ENCODE results near the gene PREX1. TPM values are rescaled to one million over a fixed set of nuclear protein-coding genes. Genes with fewer than 3 reads are reported as not detected.
"Not testable (repeated sequence)": the region's sequence is repeated elsewhere in the genome, so short reads cannot be mapped to it uniquely, and the experiment has no call there.

PREX1 gene
- total and polyA plus RNA-seq, 3 donors from 2014 or later, result 18.0 to 36.5 (median 27.1) TPM

DNA sequence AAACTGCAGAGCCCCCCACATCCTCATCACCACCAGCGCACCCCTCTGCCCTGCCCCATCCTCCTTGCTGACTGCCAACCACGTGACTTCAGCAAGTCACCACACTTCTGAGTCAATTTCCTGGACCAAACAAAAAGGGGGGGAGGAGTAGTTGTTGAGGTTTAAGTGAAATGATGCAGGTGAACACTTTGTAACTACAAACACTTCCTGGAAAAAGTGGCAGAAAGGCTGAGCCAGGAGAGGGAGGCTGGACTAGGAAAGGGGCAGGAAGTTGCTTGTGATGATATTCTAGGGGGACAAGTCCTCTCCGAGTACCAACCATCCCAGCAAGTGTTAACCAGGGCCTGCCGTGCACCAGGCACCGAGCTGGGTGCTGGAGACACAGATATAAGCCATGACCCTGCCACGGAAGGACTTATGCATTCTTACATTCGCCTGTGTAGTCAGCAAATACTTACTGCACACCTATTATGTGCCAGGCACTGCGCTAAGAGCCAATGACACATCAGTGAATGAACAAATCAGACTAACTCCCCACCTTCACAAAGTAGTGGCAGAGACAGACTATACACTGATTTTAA lies 67.3 kb downstream of the PREX1 start:
- Histone ChIP-seq H3K27me3 (no peaks in the 10 kb centered on the region), H3K36me3 (ENCODE audit: low read depth, missing control alignments) (no peaks in the 10 kb centered on the region), H3K4me3 (no peak overlapping the region), H3K9me3 (no peaks in the 10 kb centered on the region), H3K27ac (no peak overlapping the region), H3K4me1 (no peaks in the 10 kb centered on the region)
- DNase-seq, result no peak
- TF ChIP-seq, protein P1, sequence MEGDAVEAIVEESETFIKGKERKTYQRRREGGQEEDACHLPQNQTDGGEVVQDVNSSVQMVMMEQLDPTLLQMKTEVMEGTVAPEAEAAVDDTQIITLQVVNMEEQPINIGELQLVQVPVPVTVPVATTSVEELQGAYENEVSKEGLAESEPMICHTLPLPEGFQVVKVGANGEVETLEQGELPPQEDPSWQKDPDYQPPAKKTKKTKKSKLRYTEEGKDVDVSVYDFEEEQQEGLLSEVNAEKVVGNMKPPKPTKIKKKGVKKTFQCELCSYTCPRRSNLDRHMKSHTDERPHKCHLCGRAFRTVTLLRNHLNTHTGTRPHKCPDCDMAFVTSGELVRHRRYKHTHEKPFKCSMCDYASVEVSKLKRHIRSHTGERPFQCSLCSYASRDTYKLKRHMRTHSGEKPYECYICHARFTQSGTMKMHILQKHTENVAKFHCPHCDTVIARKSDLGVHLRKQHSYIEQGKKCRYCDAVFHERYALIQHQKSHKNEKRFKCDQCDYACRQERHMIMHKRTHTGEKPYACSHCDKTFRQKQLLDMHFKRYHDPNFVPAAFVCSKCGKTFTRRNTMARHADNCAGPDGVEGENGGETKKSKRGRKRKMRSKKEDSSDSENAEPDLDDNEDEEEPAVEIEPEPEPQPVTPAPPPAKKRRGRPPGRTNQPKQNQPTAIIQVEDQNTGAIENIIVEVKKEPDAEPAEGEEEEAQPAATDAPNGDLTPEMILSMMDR (IDR thresholded peaks at IDR 0.05), result no peak
- no peak for TF ChIP-seq POLR2A (IDR thresholded peaks at IDR 0.05)
- intact Hi-C loops (cut with DNase I; ENCODE audit: low total_unique reads), result no loop called here
- WGBS, 2 donors, result 66 to 67% methylated on average over 8 of the region's 8 CpGs

DNA sequence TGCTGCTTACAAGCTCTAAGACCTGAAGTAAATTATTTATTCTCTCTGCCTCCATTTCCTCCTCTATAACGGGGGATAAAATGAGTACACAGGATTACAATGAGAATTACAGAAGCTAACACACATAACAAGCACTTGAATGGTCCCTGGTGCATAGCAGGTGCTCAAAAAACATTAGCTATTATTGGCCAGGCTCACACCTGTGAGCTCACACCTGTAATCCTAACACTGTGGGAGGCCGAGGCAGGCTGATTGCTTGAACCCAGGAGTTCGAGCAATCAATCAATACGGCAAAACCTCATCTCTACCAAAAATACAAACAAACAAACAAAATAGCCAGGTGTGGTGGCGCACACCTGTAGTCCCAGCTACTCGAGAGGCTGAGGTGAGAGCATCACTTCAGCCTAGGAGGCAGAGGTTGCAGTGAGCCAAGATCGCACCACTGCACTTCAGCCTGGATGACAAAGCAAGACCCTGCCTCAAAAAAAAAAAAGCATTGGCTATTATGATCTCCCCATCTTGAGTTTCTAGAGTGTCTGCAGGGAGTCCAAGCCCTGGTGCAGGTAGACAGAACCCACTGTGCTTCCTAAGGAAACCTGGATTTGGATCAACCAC lies 68.1 kb downstream of the PREX1 start:
- no peak for TF ChIP-seq POLR2A (IDR thresholded peaks at IDR 0.05)
- TF ChIP-seq, protein P1 (IDR thresholded peaks at IDR 0.05), result no peak
- no peak for DNase-seq
- 90 to 92% methylated on average over 7 of the region's 7 CpGs for WGBS, 2 donors
- H3K36me3 ChIP-seq (ENCODE audit: low read depth, missing control alignments), result no peaks in the 10 kb centered on the region
- H3K9me3 ChIP-seq, result no peaks in the 10 kb centered on the region
- H3K27me3 ChIP-seq, result no peaks in the 10 kb centered on the region
- H3K4me1 ChIP-seq, result no peaks in the 10 kb centered on the region
- intact Hi-C loops (cut with DNase I; ENCODE audit: low total_unique reads), result no loop called here
- no peak overlapping the region for H3K4me3 ChIP-seq
- H3K27ac ChIP-seq, result no peak overlapping the region

DNA sequence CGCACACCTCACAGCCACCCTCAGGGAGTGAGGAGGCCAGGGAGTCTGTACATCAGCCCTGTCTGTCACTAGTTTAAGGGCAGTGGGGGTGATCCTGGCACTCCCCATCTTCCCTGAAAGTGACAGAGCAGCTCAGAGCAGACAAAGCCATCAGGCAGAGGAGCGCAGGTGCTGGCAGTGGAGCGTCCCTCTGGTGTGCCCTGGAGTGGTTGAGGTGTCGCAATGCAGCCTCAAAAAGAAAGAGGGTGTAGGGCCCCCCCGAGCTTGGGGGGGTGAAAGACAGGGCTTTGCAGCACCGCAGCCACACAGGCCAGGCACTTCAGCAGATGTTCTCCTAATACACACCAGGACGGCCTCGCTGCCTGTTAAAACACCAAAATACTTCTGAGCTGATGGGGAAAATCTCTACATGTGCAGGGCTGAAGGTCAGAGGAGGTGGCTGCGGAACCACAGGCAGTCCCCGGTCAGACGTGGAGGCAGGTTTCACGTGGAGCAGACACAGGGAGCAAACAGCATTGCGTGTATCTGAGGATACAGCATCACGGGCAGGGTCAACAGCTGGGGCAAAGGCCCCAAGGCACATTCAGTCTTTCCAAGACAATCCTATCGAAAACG lies 69.5 kb downstream of the PREX1 start:
- Histone ChIP-seq H3K4me1 (no peaks in the 10 kb centered on the region), H3K9me3 (no peaks in the 10 kb centered on the region), H3K27ac (no peak overlapping the region), H3K36me3 (ENCODE audit: low read depth, missing control alignments) (no peaks in the 10 kb centered on the region), H3K27me3 (no peaks in the 10 kb centered on the region), H3K4me3 (no peak overlapping the region)
- no peak for TF ChIP-seq POLR2A (IDR thresholded peaks at IDR 0.05)
- TF ChIP-seq, protein P1 (IDR thresholded peaks at IDR 0.05), result no peak
- WGBS, 2 donors, result 73 to 81% methylated on average over 16 of the region's 16 CpGs
- no peak for DNase-seq
- intact Hi-C loops (cut with DNase I; ENCODE audit: low total_unique reads), result no loop called here

DNA sequence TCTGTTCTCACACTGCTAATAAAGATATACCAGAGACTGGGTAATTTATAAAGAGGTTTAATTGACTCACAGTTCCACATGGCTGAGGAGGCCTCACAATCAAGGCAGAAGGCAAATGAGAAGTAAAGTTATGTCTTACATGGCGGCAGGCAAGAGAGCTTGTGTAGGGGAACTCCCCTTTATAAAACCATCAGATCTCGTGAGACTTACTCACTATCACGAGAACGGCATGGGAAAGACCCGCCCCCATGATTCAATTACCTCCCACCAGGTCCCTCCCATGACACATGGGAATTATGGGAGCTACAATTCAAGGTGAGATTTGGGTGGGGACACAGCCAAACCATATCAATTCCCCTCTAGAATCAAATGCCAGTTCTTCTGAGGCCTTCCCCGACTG lies 71.0 kb downstream of the PREX1 start:
- H3K4me3 ChIP-seq; H3K27me3 ChIP-seq; H3K4me1 ChIP-seq; H3K9me3 ChIP-seq; intact Hi-C loops (cut with DNase I; ENCODE audit: low total_unique reads); H3K27ac ChIP-seq; DNase-seq; H3K36me3 ChIP-seq (ENCODE audit: low read depth, missing control alignments): not testable (repeated sequence)
- 92 to 94% methylated on average over 6 of the region's 6 CpGs for WGBS, 2 donors

DNA sequence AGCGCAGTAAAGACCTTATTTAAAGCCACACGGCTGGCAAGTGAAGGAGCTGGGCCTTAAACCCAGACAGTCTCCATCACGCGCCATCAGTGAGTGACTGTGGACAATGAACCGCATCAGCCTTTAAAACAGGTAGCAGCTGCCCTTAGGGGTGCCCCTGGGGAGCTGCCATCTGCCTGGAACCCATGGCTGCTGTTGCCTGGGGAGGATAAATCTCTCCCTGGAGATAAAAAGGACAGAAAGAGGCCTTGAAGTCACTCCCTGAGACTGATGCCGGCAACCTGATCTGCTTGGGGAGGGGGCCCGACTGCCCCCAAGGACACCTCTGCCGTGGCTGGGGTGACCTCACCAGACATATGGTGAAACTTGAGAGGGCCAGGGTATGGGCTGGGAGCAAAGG lies 73.5 kb downstream of the PREX1 start:
- TF ChIP-seq, protein P1 (IDR thresholded peaks at IDR 0.05), result no peak
- no peak for TF ChIP-seq POLR2A (IDR thresholded peaks at IDR 0.05)
- WGBS, 2 donors, result 67 to 75% methylated on average over 6 to 8 of the region's 8 CpGs
- Histone ChIP-seq H3K4me3 (no peak overlapping the region), H3K27me3 (no peaks in the 10 kb centered on the region), H3K9me3 (no peaks in the 10 kb centered on the region), H3K36me3 (ENCODE audit: low read depth, missing control alignments) (no peaks in the 10 kb centered on the region), H3K4me1 (peaks cover 5% of the 10 kb centered on the region), H3K27ac (no peak overlapping the region)
- DNase-seq, result no peak
- intact Hi-C loops (cut with DNase I; ENCODE audit: low total_unique reads), result no loop called here
